HG03342 (cell line): ENCODE results near the gene EFCAB6.

Experiments used
- ATAC-seq: cut with Tn5 transposase; IDR thresholded peaks from one replicate; pipeline ENCODE4 v1.9.1; 2021; ENCODE audit warnings: mild to moderate bottlenecking, moderate library complexity; ENCODE audit not compliant: unreplicated experiment

EFCAB6 gene

DNA sequence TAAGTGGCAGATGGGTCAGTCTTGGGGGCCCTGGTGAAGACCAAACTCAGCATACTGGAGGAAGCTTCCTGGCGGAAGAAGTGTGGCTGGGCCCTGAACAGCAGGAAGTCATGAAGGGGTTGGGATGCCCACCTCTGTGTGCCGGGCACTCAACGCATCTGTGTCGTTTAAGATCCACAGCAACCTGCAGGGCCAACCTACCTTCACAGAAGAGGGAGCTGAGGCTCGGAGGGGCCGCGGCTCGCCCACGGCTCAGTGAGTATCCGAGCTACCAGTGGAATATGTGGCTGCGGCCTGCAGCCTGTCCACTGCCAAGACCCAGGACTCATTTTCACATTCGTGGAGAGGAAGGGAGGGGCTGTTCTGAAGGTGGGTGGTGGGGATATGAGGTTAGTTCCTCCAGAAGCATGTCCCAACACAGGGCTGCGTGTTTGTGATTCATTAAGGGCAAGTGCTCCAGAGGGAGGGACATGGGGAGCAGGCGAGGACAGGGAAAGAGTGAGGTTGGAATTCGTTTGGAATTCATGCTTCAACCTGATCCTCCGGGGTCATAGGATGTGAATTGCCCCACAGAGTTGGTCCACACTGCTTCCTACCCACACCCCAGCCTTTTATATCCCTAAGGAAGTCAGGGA is 300.7 kb downstream of the EFCAB6 start:
- ATAC-seq = no peak

- ATAC-seq = no peak
These were observed 301.6 kb downstream of the EFCAB6 start for GRCh38 chr22:43510281-43511070.

GRCh38 chr22:43509337-43509736 is 302.8 kb downstream of the EFCAB6 start:
- no peak for ATAC-seq

GRCh38 chr22:43508489-43508888 is 303.6 kb downstream of the EFCAB6 start:
- no peak for ATAC-seq

GRCh38 chr22:43507235-43507634 is 304.9 kb downstream of the EFCAB6 start:
- no peak for ATAC-seq

DNA sequence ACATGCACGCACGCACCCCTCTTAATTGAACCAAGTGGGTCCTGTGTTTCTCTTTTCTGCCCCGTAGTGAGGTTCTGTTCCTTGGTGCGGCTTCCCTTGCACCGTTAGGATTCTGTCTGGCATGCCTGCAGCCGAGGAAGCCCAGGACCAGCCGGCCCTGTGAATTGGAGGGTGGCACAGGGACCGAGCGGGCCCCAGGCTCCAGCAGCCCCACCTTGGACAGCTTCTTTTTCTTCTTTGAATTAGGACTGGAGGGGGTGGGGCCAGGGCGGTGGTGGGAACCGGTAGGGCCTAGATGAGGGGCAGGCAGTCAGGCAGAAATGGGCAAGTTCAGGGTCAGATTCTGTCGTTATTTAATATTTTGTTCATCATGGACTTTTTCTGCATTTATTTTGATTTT is 305.6 kb downstream of the EFCAB6 start:
- ATAC-seq = no peak

DNA sequence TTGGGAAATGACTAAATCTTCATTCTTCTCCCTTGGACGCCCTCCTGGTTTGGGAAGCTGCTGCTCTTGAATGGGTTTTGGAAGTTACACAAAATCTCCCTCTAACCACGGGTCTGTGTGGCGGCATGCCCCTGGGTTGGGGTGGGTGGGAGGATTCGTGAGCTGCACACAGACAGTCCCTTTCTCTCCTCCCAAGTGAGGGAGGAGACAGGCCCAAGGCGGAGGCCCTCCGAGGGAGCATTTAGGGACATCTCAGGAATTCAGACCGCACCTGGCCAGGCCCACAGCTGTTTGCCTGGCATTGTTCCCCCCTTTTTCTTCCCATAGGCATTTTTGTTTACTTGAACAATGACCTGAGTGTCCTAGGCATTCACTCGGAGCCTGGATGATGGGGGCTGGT is 306.2 kb downstream of the EFCAB6 start:
- ATAC-seq = no peak

DNA sequence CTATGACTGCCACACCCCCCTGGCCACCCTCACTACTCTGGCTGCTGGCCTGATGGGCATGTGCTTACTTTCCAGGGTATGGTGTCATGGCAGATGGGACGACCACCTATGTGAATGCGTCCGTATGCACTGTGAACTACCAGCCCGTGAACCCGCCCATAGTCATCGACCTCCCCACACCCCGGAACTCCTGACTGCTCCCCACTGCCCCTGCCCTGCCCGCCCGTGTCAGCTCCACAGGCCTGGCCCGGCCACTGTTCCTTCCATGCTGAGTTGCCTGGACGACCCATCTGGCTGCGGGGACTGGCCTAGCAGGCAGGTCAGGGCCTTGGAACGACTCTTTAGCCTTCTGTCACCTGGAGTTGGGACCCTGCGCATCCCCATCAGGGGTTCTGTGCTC is 306.7 kb downstream of the EFCAB6 start:
- ATAC-seq = no peak

DNA sequence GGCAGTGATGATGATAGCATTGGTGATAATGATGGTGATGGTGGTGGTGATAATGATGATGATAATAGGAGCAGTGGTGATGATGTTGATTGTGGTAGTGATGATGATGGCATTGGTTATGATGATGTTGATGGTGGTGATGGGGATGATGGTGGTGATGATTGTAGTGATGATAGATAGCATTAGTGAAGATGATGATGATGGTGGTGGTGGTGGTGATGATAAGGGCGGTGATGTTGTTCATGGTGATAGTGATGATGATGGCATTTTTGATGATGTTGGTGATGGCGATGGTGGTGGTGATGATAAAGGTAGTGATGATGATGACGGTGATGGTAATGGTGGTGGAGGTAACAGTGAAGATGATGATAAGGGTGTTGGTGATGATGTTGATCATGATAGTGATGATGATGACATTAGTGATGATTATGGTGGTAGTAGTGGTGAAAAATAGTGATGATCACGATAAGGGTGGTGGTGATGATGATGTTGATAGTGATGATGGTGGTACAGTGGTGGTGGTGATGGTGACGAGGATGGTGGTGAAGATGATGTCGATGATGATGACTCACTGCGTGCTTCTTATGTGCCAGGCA is 307.3 kb downstream of the EFCAB6 start:
- no peak for ATAC-seq

DNA sequence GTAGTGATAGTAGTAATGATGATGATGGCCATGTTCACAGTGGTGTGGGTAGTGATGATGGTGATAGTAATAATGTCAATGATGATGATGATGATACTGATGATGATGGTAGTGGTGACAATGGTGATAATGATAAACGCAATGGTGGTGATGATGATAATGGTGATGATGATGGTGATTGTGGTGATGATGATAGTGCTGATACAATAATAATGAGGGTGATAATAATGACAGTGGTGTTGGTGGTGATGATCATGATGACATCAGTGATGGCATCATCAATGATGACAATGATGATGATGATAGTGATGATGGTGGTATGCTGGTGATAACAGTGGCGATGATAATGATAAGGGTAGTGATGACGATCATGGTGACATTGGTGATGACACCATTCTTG is 308.0 kb downstream of the EFCAB6 start:
- no peak for ATAC-seq

DNA sequence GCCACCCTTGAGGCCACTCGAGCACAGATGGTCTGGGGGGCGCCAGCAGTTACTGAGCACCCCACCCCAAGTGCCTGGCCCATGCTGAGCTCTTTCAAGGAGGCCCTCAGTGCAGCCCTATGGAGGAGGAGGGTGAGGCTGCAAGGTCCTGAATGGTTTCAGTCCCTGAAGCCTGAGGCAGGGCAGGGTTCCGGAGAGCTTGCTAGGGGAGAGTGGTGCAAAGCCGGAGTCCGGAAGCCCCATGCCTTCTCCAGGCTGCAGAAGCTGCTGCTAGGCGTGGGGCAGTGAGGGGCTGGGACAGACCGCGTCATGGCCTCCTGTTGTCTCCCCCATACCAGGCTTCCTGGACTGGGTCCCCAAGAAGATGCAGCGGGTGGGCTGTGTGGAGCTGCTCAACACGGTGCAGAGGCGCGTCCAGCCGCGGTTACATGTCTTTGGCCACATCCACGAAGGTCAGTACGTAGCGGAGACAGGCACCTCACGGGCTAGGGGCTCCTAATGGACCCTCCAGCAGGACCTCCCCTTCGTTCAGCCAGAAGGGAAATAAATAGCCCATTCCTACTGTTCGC is 309.7 kb downstream of the EFCAB6 start:
- no peak for ATAC-seq

DNA sequence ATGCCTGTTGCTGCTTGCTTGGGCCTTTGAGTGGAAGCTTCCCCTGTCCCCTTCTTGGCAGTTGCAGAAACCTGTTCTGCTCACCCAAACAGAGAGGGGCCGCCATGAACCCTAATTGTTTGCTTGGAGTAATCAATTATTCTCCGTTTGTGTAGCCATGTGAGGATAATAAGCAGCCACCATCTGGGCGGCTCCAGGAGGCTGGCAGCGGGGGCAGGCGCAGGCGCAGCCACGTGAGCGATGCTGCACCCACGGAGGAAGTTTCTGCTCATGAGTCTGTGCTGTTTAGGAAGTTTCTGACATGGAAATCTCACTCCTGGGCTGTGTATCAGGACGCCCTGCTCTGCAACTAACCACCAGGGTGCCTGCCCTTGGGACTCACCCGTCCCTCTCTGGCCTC is 310.2 kb downstream of the EFCAB6 start:
- ATAC-seq = no peak

- no peak for ATAC-seq
These were observed 311.0 kb downstream of the EFCAB6 start for GRCh38 chr22:43500792-43501785.

GRCh38 chr22:43498856-43499253 is 313.2 kb downstream of the EFCAB6 start:
- no peak for ATAC-seq

- no peak for ATAC-seq
These were observed 313.9 kb downstream of the EFCAB6 start for GRCh38 chr22:43497956-43498855.

GRCh38 chr22:43493297-43493696 is 318.8 kb downstream of the EFCAB6 start:
- ATAC-seq = no peak

- no peak for ATAC-seq
These were observed 320.4 kb downstream of the EFCAB6 start for GRCh38 chr22:43491737-43492136.

- no peak for ATAC-seq
These were observed 320.9 kb downstream of the EFCAB6 start for GRCh38 chr22:43491177-43491576.

DNA sequence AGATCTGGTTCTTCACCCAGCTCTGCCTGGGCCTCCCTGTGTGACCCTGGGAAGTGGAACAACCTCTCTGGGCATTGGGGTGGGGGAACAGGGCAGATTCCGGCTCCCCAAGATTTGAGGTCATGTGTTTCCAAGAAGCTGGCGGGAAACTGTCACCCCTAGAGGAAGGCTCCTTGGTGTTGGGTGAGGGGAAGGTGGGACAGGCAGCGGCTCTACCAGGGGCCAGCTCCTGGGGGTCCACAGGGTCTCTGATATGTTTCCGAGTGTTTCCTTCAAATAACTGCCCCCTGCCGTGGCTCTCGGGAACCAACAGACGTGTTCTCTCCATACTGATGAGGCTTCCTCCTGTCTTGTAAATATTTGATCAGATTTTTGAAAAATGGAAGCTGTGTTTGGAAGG is 321.8 kb downstream of the EFCAB6 start:
- ATAC-seq = no peak

DNA sequence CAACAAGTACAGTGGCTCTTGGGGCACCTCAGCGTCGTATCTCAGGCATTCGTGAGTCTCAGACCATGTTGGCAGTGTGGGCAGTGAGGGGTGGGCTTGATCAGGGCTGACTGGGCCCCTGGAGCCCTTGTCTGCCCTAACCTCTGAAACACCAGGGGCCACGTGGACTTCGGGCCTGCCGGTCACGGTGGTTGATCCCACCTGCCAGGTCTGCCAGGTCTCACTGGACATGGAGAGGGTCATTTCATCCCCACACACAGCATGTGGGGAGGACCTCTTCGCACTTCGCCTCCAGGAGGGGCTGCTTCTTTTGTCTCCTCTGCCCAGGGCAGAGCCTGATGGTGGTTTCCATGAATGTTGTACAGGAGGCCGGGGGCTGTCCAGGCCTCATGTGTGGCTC is 323.2 kb downstream of the EFCAB6 start:
- ATAC-seq = no peak
